ENCODE measurements around the gene CSTF2.

DNA sequence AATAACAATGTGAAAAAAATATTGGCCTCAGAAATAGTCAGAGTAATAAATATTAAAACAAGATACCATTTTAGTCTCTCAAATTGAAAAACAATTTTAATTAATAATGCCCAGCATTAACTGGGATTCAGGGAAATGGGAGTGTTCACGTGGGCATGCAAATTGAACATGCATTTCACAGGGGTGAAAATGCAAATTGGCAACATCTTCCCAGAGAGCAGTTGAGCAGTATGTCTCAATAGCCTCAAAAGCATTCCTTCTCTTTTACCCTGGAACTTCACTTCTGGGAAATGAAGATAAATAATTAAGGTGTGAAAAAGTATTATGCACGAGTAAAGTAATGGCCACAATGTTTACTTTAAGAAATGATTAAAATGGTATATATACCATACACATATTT, 32.6 kb downstream of the CSTF2 start:
- TF ChIP-seq MAZ (IDR thresholded peaks at IDR 0.05; ENCODE audit: borderline replicate concordance, low read depth, low read length) (no peak), RFX5 (IDR thresholded peaks at IDR 0.05; ENCODE audit: low read depth, low read length) (no peak), BHLHE40 (IDR thresholded peaks at IDR 0.05; ENCODE audit: low read depth, low read length) (no peak), MXI1 (IDR thresholded peaks at IDR 0.05; ENCODE audit: borderline replicate concordance, low read depth, low read length) (no peak)
- TF ChIP-seq, protein P1, sequence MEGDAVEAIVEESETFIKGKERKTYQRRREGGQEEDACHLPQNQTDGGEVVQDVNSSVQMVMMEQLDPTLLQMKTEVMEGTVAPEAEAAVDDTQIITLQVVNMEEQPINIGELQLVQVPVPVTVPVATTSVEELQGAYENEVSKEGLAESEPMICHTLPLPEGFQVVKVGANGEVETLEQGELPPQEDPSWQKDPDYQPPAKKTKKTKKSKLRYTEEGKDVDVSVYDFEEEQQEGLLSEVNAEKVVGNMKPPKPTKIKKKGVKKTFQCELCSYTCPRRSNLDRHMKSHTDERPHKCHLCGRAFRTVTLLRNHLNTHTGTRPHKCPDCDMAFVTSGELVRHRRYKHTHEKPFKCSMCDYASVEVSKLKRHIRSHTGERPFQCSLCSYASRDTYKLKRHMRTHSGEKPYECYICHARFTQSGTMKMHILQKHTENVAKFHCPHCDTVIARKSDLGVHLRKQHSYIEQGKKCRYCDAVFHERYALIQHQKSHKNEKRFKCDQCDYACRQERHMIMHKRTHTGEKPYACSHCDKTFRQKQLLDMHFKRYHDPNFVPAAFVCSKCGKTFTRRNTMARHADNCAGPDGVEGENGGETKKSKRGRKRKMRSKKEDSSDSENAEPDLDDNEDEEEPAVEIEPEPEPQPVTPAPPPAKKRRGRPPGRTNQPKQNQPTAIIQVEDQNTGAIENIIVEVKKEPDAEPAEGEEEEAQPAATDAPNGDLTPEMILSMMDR (conservative IDR thresholded peaks at IDR 0.05; ENCODE audit: low read depth, low read length): no peak
- TF ChIP-seq, protein P2, sequence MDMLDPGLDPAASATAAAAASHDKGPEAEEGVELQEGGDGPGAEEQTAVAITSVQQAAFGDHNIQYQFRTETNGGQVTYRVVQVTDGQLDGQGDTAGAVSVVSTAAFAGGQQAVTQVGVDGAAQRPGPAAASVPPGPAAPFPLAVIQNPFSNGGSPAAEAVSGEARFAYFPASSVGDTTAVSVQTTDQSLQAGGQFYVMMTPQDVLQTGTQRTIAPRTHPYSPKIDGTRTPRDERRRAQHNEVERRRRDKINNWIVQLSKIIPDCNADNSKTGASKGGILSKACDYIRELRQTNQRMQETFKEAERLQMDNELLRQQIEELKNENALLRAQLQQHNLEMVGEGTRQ (IDR thresholded peaks at IDR 0.05; ENCODE audit: low read depth, low read length): no peak
